Nephron progenitor cell (in vitro differentiated cells): ENCODE data around the gene LIG1.

Source experiments
- DNase-seq: peaks from one replicate; pipeline ENCODE4 v3.0.0; 2021
- H3K27ac Mint-ChIP-seq: 2 replicates; pipeline ENCODE4 v1.8.0; 2021; ENCODE audit warnings: mild to moderate bottlenecking, moderate library complexity, mixed read lengths
- H3K27me3 Mint-ChIP-seq: 2 replicates; pipeline ENCODE4 v1.8.0; 2021; ENCODE audit warnings: mild to moderate bottlenecking, low read depth, mixed read lengths; ENCODE audit not compliant: poor library complexity
- H3K36me3 Mint-ChIP-seq: 2 replicates; pipeline ENCODE4 v1.8.0; 2021; ENCODE audit warnings: low read depth, mixed read lengths
- H3K4me1 Mint-ChIP-seq: 2 replicates; pipeline ENCODE4 v1.8.0; 2021; ENCODE audit warnings: mixed read lengths
- H3K4me3 Mint-ChIP-seq: 2 replicates; pipeline ENCODE4 v1.8.0; 2021; ENCODE audit warnings: mild to moderate bottlenecking, moderate library complexity, mixed read lengths
- H3K9me3 Mint-ChIP-seq: 2 replicates; pipeline ENCODE4 v1.8.0; 2021; ENCODE audit warnings: mild to moderate bottlenecking, moderate library complexity, mixed read lengths
- CTCF ChIP-seq: fragments of 200-600 bp; sonication (generic); IDR thresholded peaks from 2 replicates; pipeline ENCODE4 v1.5.0; 2021; ENCODE audit warnings: antibody characterized with exemption

The LIG1 gene

DNA sequence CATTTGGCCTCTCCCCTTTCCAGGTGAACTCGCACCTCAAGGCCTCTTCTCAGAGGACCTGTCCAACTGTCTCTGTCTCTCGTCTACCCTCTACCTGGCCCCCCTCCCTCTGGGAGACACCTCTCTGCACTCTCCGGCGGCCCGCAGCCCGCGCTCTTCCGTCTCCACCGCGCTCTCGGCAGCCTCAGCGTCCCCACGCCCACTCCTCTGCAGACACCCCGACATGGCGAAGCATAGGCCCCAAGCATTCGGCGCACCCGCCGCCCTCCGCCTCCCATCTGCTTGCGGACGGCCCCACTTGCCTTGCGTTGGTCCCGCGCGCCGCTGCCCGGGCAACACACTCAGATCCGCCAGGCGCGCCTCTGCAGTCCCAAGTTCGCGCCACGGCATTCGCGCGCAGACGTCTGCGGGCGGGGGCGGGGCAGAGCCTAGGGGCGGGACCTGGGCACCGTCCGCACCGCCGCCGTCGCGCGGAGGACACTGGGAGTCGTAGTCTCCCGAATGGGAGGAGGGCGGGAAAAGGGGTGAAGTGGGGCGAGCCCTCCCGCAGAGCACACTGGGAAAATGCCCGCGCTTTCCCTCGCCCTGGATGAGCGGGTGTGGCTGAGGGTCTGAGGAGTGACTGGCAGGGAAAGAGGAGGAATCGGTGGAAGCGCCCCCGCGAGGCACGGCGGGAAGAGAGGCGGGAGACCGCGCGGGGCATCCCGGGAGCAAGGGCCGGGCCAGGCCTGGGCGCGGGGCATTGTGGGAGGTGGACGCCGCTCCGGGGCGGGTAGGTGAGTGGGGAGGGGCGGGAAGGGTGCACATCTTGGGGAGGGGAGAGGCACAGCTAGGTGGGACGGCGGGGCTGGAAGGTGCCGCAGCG, at the start of gene LIG1, which contains the start of gene ZSWIM9:
LIG1 (minus strand) TSS at position 406 of the 865 bp plus-strand sequence. CDS start 4,778 bp downstream, outside the sequence.
ZSWIM9 (plus strand) TSS at position 742 of the 865 bp plus-strand sequence. CDS start 1,123 bp downstream, outside the sequence.
- H3K27me3 Mint-ChIP-seq, result peaks cover 6% of the 10 kb centered on the region
- H3K4me1 Mint-ChIP-seq, result peaks cover 32% of the 10 kb centered on the region
- H3K36me3 Mint-ChIP-seq, result peaks cover 36% of the 10 kb centered on the region
- peak within 1 kb of the TSS; percentile 90 for H3K4me3 Mint-ChIP-seq
- H3K27ac Mint-ChIP-seq, result peak within 1 kb of the TSS; percentile 98
- peak; percentile 92 for DNase-seq
- no peaks in the 10 kb centered on the region for H3K9me3 Mint-ChIP-seq
- TF ChIP-seq CTCF, result no peak

- peaks cover 47% of the 10 kb centered on the region for H3K36me3 Mint-ChIP-seq
- peaks cover 3% of the 10 kb centered on the region for H3K27me3 Mint-ChIP-seq
- no peak overlapping the region for H3K4me3 Mint-ChIP-seq
- no peak for TF ChIP-seq CTCF
- peak overlapping the region; percentile 81 for H3K27ac Mint-ChIP-seq
- H3K9me3 Mint-ChIP-seq, result no peaks in the 10 kb centered on the region
- H3K4me1 Mint-ChIP-seq, result peaks cover 11% of the 10 kb centered on the region
- no peak for DNase-seq
Observed at GRCh38 chr19:48218997-48219396, 48.9 kb upstream of the LIG1 start.

DNA sequence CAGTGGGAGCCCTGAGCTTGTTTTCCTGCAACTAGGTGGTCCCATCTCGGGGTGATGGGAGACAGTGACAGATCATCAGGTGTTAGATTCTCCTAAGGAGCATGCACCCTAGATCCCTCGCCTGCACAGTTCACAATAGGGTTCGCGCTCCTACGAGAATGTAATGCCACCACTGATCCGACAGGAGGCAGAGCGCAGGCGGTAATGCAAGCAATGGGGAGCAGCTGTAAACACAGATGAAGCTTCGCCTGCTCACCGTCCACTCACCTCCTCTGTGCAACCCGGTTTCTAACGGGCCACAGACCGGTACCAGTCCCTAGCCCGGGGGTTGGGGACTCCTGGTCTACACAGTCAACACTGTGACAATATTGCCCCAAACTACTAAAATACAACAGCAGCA, 46.8 kb upstream of the LIG1 start:
- DNase-seq, result no peak
- no peak overlapping the region for H3K27ac Mint-ChIP-seq
- peak; percentile 17 for TF ChIP-seq CTCF

DNA sequence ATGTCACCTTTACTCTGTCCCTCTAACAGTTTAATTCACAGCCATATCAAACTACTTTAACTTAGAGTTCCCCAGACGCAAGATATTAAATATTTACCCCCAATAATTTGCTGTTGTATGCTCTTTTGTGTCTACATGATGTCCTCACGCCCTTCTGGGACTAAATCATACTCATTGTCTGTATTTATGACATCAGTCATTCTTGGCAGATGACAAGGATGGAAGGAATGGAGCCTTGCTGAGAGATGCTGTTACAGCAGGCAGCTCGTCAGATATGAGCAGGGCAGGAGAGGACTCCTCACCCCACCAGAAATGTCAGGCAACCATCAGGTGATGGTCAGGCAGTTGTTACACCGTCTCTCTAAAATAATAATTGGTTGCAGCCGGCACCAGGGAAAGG, 43.8 kb upstream of the LIG1 start:
- no peak overlapping the region for H3K27ac Mint-ChIP-seq

More for the DNA sequence above, 46.8 kb upstream of the LIG1 start:
- H3K36me3 Mint-ChIP-seq, result peaks cover 59% of the 10 kb centered on the region
- no peak overlapping the region for H3K4me3 Mint-ChIP-seq
- peaks cover 11% of the 10 kb centered on the region for H3K4me1 Mint-ChIP-seq
- no peaks in the 10 kb centered on the region for H3K9me3 Mint-ChIP-seq
- H3K27me3 Mint-ChIP-seq, result peaks cover 3% of the 10 kb centered on the region

DNA sequence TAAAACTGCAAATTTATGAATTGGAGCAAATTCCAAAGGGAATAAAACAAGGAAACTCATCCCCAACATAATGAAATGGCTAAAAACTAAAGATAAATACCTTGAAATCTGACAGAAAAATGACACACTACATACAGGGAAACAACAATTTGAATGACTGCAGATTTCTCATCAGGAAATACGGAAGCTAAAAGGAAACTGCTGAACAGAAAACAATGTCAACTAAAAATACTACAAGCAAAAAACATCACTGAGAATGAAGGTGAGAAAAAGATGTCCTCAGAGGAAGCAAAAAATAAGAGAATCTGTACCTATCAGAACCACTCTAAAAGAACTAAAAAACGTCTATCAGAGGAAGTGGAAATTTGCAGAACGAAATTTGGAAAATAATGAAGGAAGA, 39.9 kb upstream of the LIG1 start:
- peaks cover 40% of the 10 kb centered on the region for H3K36me3 Mint-ChIP-seq
- no peak overlapping the region for H3K27ac Mint-ChIP-seq
- TF ChIP-seq CTCF, result no peak
- DNase-seq, result no peak
- H3K4me3 Mint-ChIP-seq, result no peak overlapping the region
- H3K4me1 Mint-ChIP-seq, result no peaks in the 10 kb centered on the region
- H3K27me3 Mint-ChIP-seq, result peaks cover 3% of the 10 kb centered on the region
- peaks cover 3% of the 10 kb centered on the region for H3K9me3 Mint-ChIP-seq

More for the DNA sequence above, 43.8 kb upstream of the LIG1 start:
- Mint-ChIP-seq H3K36me3 (peaks cover 64% of the 10 kb centered on the region), H3K9me3 (no peaks in the 10 kb centered on the region), H3K4me3 (no peak overlapping the region), H3K27me3 (no peaks in the 10 kb centered on the region), H3K4me1 (peaks cover 5% of the 10 kb centered on the region)
- DNase-seq, result no peak
- TF ChIP-seq CTCF, result no peak
